Esophagus squamous epithelium (tissue), 5 donors: Measurements from ENCODE around the gene GPR156. TPM values are rescaled to one million over a fixed set of nuclear protein-coding genes. Genes with fewer than 3 reads are reported as not detected.
A peak's percentile ranks its signal among the peaks of the same experiment; 100 is the strongest.

ENCODE experiments used
- DNase-seq: peaks from one replicate; lab custom pipeline; 2025; lab: John Stamatoyannopoulos, UW
- H3K27ac ChIP-seq, 4 donors: fragments of 200-600 bp; sonication (generic); one replicate each; pipeline ENCODE4 v1.5.1; 2016 to 2019; ENCODE audit warnings: mild to moderate bottlenecking in 1 of 4
- H3K27me3 ChIP-seq, 4 donors: fragments of 200-600 bp; sonication (generic); 1 replicate in 3 of 4; 2 replicates in 1 of 4; pipeline versions ENCODE4 v1.5.1 to v1.6.0; 2017 to 2021; ENCODE audit warnings: antibody characterized with exemption in 1 of 4
- H3K36me3 ChIP-seq, 3 donors: fragments of 200-600 bp; sonication (generic); one replicate each; pipeline ENCODE4 v1.5.1; 2016 to 2019
- H3K4me1 ChIP-seq, 3 donors: fragments of 200-600 bp; sonication (generic); one replicate each; pipeline ENCODE4 v1.5.1; 2017 to 2019
- H3K4me3 ChIP-seq, 4 donors: fragments of 200-600 bp; sonication (generic); 1 replicate in 3 of 4; 2 replicates in 1 of 4; pipeline ENCODE4 v1.5.1; 2016 to 2019; ENCODE audit warnings: mild to moderate bottlenecking in 2 of 4, moderate library complexity in 1 of 4
- H3K9me3 ChIP-seq, 3 donors: fragments of 200-600 bp; sonication (generic); one replicate each; pipeline ENCODE4 v1.5.1; 2016 to 2019
- POLR2A ChIP-seq, 4 donors: fragments of 450-650 bp; IDR thresholded peaks; one replicate each; pipeline ENCODE4 v1.6.1; 2017; ENCODE audit warnings: antibody characterized with exemption in 4 of 4, mild to moderate bottlenecking in 4 of 4, moderate library complexity in 3 of 4
- WGBS, 2 donors: methylation state at CpG; one replicate each; pipeline ENCODE4 v1.1.5; 2018; 5-methylcytosine and 5-hydroxymethylcytosine counted together
- intact Hi-C: fragments of 100-400 bp; cut with DNase I; formaldehyde crosslinking; loops from one replicate; pipeline ENCODE4 v1.15.0; 2022
- total RNA-seq, 4 donors: library from RNA; depleted of rRNA; stranded (reverse); fragments of >200 nt; gene quantifications; one replicate each; pipeline ENCODE4 v1.1.0, GENCODE V29; 2016
- TF ChIP-seq, protein P1 (sequence below), 6 experiments: fragments of 450-650 bp in 4 of 6; fragments of 200-600 bp in 2 of 6; sonication (generic) in 2 of 6; IDR thresholded peaks; one replicate each; pipeline ENCODE4 v1.5.1; 2016 to 2019; ENCODE audit warnings: antibody characterized with exemption in 6 of 6, mild to moderate bottlenecking in 4 of 6, moderate library complexity in 4 of 6
- donor health status: DM: yes; HTN: yes; CAD: no.

GPR156 gene
- total RNA-seq, 4 donors from 2014 or later = 0.19 to 0.94 (median 0.57) TPM; not detected in 1

DNA sequence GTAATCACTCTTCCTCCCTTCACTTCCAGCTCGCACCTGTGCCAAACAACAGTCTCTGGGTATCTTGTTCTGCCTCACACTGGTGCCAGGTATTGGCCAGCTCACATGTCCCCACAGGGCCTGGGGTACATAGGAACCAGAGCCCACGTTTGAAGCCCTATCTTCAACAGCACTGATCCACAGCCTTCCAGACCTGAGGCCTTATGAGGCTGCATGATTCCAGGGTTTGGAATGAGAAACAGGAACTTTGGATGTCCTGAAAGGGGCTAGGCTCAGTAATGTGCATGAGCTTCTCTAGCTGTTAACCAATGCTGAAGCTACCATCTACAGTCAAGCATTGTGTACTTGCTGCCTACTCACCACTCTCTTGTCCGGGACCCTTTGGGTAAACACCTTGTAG lies 92.4 kb downstream of the GPR156 start:
- Histone ChIP-seq H3K27ac (no peak overlapping the region), H3K9me3 (no peaks in the 10 kb centered on the region), H3K4me3 (no peak overlapping the region), H3K4me1 (no peaks in the 10 kb centered on the region), H3K36me3 (no peaks in the 10 kb centered on the region), H3K27me3 (no peaks in the 10 kb centered on the region)
- whole genome bisulfite sequencing, 2 donors = 67 to 100% methylated on average over 2 to 3 of the region's 3 CpGs
- intact Hi-C loops = no loop called here
- DNase-seq = no peak
- TF ChIP-seq, protein P1, sequence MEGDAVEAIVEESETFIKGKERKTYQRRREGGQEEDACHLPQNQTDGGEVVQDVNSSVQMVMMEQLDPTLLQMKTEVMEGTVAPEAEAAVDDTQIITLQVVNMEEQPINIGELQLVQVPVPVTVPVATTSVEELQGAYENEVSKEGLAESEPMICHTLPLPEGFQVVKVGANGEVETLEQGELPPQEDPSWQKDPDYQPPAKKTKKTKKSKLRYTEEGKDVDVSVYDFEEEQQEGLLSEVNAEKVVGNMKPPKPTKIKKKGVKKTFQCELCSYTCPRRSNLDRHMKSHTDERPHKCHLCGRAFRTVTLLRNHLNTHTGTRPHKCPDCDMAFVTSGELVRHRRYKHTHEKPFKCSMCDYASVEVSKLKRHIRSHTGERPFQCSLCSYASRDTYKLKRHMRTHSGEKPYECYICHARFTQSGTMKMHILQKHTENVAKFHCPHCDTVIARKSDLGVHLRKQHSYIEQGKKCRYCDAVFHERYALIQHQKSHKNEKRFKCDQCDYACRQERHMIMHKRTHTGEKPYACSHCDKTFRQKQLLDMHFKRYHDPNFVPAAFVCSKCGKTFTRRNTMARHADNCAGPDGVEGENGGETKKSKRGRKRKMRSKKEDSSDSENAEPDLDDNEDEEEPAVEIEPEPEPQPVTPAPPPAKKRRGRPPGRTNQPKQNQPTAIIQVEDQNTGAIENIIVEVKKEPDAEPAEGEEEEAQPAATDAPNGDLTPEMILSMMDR (IDR thresholded peaks at IDR 0.05) = no peak
- TF ChIP-seq POLR2A (IDR thresholded peaks at IDR 0.05) = no peak

DNA sequence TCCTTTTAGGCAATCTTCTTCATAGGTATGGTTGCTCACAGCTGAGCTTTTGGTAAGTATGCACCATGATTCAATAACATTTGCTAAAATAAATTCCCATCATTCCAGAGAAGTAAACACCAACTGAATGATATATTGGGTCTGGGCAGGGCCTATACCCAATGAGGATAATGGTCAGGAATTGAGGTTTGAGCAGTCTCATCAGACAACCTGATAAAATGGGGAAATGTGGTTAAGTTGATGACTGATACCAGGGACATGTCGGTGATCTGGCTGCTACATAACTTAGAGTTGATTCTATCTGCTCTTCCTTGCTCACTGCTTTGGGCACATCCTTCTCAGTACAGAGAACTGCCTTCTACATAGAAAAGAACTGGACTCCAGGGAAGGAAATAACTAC lies 92.9 kb downstream of the GPR156 start:
- Histone ChIP-seq H3K4me3 (no peak overlapping the region), H3K36me3 (no peaks in the 10 kb centered on the region), H3K4me1 (no peaks in the 10 kb centered on the region), H3K27me3 (no peaks in the 10 kb centered on the region), H3K27ac (no peak overlapping the region), H3K9me3 (no peaks in the 10 kb centered on the region)
- TF ChIP-seq POLR2A (IDR thresholded peaks at IDR 0.05) = no peak
- TF ChIP-seq, protein P1 (IDR thresholded peaks at IDR 0.05) = no peak
- intact Hi-C loops = no loop called here
- no peak for DNase-seq
- WGBS, 2 donors = 76 to 88% methylated on average over 1 of the region's 1 CpG

DNA sequence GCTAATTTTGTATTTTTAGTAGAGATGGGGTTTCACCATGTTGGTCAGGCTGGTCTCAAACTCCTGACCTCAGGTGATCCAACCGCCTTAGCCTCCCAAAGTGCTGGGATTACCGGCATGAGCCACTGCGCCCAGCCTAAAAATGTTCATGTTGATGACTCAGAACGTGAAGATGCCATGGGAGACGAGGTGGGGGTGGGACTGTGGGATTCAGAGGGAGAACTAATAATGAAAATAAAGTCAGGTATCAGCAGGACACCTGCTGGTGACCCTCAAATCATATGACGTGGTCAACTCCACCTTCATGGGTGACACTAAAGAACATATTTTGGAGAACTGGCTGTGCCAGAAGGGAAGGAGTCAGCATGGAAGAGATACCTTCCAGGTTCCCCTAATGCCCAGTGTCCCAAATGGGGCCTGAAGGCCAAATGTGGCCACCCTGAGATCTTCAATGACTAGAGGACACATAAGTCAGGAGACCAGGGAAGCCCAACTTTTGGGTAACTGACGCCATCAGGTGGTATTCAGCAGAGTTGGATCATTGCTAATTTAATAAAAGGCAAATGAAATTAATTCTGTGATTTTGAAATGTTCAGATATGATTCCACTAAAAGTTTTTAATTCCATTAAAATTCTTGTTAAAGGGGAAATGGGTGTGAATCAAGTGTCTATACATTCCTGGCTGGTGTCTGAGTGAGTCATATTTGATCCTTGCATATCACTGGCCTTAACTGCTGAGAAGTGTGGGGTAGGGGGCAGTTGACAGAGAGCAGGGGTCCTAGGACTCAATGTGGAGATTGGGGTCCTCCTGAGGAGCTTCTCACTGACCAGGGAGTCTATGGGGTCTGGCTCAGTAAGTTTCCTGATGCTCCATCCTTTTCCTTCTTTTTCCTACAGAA lies 102.2 kb downstream of the GPR156 start:
- peaks cover 0 to 8% (median 0%) of the 10 kb centered on the region in 3 donors for H3K4me1 ChIP-seq
- TF ChIP-seq POLR2A (IDR thresholded peaks at IDR 0.05) = no peak
- TF ChIP-seq, protein P1 (IDR thresholded peaks at IDR 0.05) = peak; percentile 17 to 58 (median 44)
- no peak overlapping the region for H3K27ac ChIP-seq
- intact Hi-C loops = loop anchor here (5.0 kb wide), 1 partner anchor 291 kb away; no protein-coding TSS in a partner anchor
- no peak overlapping the region for H3K4me3 ChIP-seq
- WGBS, 2 donors = 67 to 71% methylated on average over 3 to 7 of the region's 7 CpGs
- no peaks in the 10 kb centered on the region for H3K36me3 ChIP-seq
- no peak for DNase-seq
- no peaks in the 10 kb centered on the region for H3K27me3 ChIP-seq
- no peaks in the 10 kb centered on the region for H3K9me3 ChIP-seq

DNA sequence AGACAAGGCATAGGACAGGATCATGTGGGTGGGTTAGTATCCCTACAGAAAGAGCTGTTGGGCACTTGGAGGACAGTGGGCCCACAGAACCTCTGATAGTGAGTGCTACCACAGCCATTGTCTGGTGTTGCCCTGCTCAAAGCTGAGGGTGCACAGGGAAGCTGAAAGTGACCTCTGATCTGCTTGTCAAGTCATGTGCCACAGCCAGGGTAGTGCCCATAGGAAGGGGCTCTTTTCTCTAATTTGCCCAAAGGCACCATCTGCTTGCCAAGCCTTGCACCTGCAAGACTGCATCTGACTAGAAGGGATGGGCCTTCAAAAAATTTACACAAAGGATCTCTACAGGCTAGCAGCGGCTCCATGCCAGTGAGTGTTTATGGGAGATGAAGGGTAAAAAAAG lies 103.4 kb downstream of the GPR156 start:
- TF ChIP-seq, protein P1 (IDR thresholded peaks at IDR 0.05) = peak in 1 of 6 experiments; percentile 11
- TF ChIP-seq POLR2A (IDR thresholded peaks at IDR 0.05) = no peak
- Histone ChIP-seq H3K27me3 (no peaks in the 10 kb centered on the region), H3K27ac (no peak overlapping the region), H3K4me1 (peaks cover 0 to 17% (median 0%) of the 10 kb centered on the region in 3 donors), H3K9me3 (no peaks in the 10 kb centered on the region), H3K36me3 (no peaks in the 10 kb centered on the region), H3K4me3 (no peak overlapping the region)
- no peak for DNase-seq
- 70 to 91% methylated on average over 1 of the region's 1 CpG for WGBS, 2 donors
- intact Hi-C loops = loop anchor here (5.0 kb wide), 1 partner anchor 289 kb away; no protein-coding TSS in a partner anchor
